ENCODE measurements around the gene GSG1. TPM values are rescaled to one million over a fixed set of nuclear protein-coding genes. Genes with fewer than 3 reads are reported as not detected.

Gene GSG1
- total RNA-seq, 1 experiment from 2014 or later: not detected

- no peak for TF ChIP-seq REST (IDR thresholded peaks at IDR 0.05; ENCODE audit: low read depth)
- TF ChIP-seq EZH2phosphoT487 (IDR thresholded peaks at IDR 0.05; ENCODE audit: borderline replicate concordance): no peak
- TF ChIP-seq YY1 (IDR thresholded peaks at IDR 0.05; ENCODE audit: extremely low read depth, insufficient replicate concordance, low read depth, low read length): no peak
- TF ChIP-seq, protein P1, sequence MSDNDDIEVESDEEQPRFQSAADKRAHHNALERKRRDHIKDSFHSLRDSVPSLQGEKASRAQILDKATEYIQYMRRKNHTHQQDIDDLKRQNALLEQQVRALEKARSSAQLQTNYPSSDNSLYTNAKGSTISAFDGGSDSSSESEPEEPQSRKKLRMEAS (IDR thresholded peaks at IDR 0.05): no peak
- no peak for TF ChIP-seq SIN3A (IDR thresholded peaks at IDR 0.05; ENCODE audit: low read depth)
- TF ChIP-seq POLR2AphosphoS5 (IDR thresholded peaks at IDR 0.05; ENCODE audit: low read depth, low read length): no peak
Measured at GRCh38 chr12:13130981-13131380, 27.5 kb upstream of the GSG1 start (continued).

DNA sequence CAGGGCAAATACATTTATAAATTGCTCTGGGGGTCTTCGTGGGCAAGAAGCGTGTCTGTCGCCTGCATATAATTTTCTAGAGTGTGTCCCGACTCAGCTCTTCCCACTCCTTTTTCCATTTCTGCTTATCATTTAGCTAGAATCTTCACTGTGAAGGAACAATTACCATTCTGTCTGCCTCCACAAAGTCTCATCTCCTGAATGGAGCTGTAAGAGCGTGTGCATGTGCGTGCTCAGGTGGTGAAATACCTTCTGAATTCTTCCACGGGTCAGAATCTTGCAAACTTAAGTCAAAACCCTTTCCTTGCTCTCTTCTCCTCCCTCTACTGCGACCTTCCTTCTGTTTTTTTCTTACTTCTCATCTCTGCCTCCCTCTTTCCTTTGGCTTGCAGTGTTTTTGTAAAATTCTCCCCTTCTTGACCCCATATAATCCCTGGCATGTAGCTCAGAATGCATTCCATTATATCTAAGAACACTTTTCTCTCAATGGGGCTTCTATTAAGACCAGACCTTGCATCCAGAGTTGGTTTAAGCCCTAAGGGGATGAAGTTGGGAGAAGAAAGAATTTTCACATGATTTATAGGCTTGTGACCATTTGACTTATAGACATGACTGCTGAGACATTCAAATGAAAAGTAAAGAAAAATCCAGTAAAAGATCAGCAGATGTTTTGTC is 25.0 kb upstream of the GSG1 start:
- ChIA-PET RAD21 (ENCODE audit: low non-redundant PET in 1 of 2, low total read pairs in 2 of 2, uncharacterized antibody in 2 of 2, unreplicated experiment in 2 of 2) (no interaction called here), CTCF (no interaction called here), POLR2A (no interaction called here)
- no peaks in the 10 kb centered on the region for H4K20me1 ChIP-seq (ENCODE audit: insufficient read depth)
- no peaks in the 10 kb centered on the region for H3K9me2 ChIP-seq (ENCODE audit: insufficient read depth)
- no peak overlapping the region for H3K9ac ChIP-seq (ENCODE audit: low read length)
- H3K4me3 ChIP-seq (replicated peaks in 1 of 2; ENCODE audit: low read depth in 1 of 2, low read length in 2 of 2): no peak overlapping the region
- no peaks in the 10 kb centered on the region for H3K27me3 ChIP-seq (ENCODE audit: insufficient read depth, low read length)
- H3K9me3 ChIP-seq (ENCODE audit: control insufficient read depth in 1 of 2, insufficient read depth in 1 of 2, low read depth in 1 of 2, low read length in 2 of 2): no peaks in the 10 kb centered on the region
- H3K4me1 ChIP-seq (ENCODE audit: control insufficient read depth in 1 of 2, insufficient read depth in 2 of 2, low read length in 2 of 2): peaks cover 2 to 31% of the 10 kb centered on the region in 2 experiments; a peak in 3 of 4 replicates
- no TSS peak for BruUV-seq (replicated peaks)
- no peak overlapping the region for H3K27ac ChIP-seq (ENCODE audit: low read depth, low read length)
- intact Hi-C loops (cut with micrococcal nuclease): no loop called here
- H2AFZ ChIP-seq (ENCODE audit: low read depth, low read length, poor library complexity, severe bottlenecking): no peak overlapping the region
- no peak overlapping the region for H3K4me2 ChIP-seq (ENCODE audit: low read length)
- no peak for ATAC-seq
- TF ChIP-seq POLR2A (IDR thresholded peaks at IDR 0.05; ENCODE audit: borderline replicate concordance, extremely low read depth, insufficient read depth, insufficient read length) (no peak), YY1 (IDR thresholded peaks at IDR 0.05; ENCODE audit: extremely low read depth, insufficient replicate concordance, low read depth, low read length) (no peak)
- H3K36me3 ChIP-seq (ENCODE audit: control insufficient read depth in 1 of 2, insufficient read depth in 2 of 2, low read length in 2 of 2): no peaks in the 10 kb centered on the region
- no peaks in the 10 kb centered on the region for H3K79me2 ChIP-seq (ENCODE audit: insufficient read depth, low read length)
- DNase-seq (ENCODE audit: low read depth, low spot score): no peak
